Measurements from ENCODE around the gene ZNF697.

- TF ChIP-seq, protein P1, sequence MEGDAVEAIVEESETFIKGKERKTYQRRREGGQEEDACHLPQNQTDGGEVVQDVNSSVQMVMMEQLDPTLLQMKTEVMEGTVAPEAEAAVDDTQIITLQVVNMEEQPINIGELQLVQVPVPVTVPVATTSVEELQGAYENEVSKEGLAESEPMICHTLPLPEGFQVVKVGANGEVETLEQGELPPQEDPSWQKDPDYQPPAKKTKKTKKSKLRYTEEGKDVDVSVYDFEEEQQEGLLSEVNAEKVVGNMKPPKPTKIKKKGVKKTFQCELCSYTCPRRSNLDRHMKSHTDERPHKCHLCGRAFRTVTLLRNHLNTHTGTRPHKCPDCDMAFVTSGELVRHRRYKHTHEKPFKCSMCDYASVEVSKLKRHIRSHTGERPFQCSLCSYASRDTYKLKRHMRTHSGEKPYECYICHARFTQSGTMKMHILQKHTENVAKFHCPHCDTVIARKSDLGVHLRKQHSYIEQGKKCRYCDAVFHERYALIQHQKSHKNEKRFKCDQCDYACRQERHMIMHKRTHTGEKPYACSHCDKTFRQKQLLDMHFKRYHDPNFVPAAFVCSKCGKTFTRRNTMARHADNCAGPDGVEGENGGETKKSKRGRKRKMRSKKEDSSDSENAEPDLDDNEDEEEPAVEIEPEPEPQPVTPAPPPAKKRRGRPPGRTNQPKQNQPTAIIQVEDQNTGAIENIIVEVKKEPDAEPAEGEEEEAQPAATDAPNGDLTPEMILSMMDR (conservative IDR thresholded peaks at IDR 0.05) = no peak
- no peak for TF ChIP-seq EZH2 (IDR thresholded peaks at IDR 0.05; ENCODE audit: low read depth)
Measured at GRCh38 chr1:119682141-119682540, 34.1 kb upstream of the ZNF697 start.
